GM12878 (cell line): Measurements from ENCODE around the gene OR2A1. TPM values are rescaled to one million over a fixed set of nuclear protein-coding genes. Genes with fewer than 3 reads are reported as not detected.
"Not testable (repeated sequence)": the region's sequence is repeated elsewhere in the genome, so short reads cannot be mapped to it uniquely, and the experiment has no call there.

Experiments used
- ATAC-seq: fragments of 200-7000 bp; cut with Tn5 transposase; 3 replicates; pipeline ENCODE4 v1.9.1; 2020; ENCODE audit warnings: mild to moderate bottlenecking, moderate library complexity
- BruUV-seq: library from RNA; stranded (reverse); fragments of 400-500 nt; replicated peaks from 2 replicates; lab custom pipeline; 2021; lab: Mats Ljungman, UMichigan
- CTCF ChIA-PET: fragments of 300-600 bp; sonication (Branson Sonifier 250); formaldehyde crosslinking; extraction: SDS; loops from one replicate; lab custom pipeline; 2021; ENCODE audit warnings: inconsistent platforms; lab: Yijun Ruan, JAX
- POLR2A ChIA-PET: fragments of 350-600 bp; formaldehyde crosslinking; extraction: SDS; loops from one replicate; lab custom pipeline; 2021; ENCODE audit warnings: inconsistent platforms; lab: Charles Lee
- RAD21 ChIA-PET: fragments of 300-600 bp; sonication (Branson Sonifier 250); formaldehyde crosslinking; loops from one replicate; lab custom pipeline; 2023; ENCODE audit warnings: antibody characterized with exemption; ENCODE audit not compliant: unreplicated experiment; lab: Charles Lee
- SMC1A ChIA-PET: fragments of 300-600 bp; sonication (Branson Sonifier 250); formaldehyde crosslinking; loops from one replicate; lab custom pipeline; 2023; ENCODE audit not compliant: unreplicated experiment, uncharacterized antibody; lab: Charles Lee
- DNase-seq: peaks from one replicate; pipeline ENCODE4 v3.0.0-alpha.2; 2011; ENCODE audit warnings: low read depth, low spot score
- FAIRE-seq: peaks from 3 replicates; lab custom pipeline; 2011; peaks lifted over from hg19 to GRCh38; lab: Jason Lieb, UNC
- H2AFZ ChIP-seq: 2 replicates; pipeline ENCODE4 v1.6.0; 2011; ENCODE audit warnings: low read depth, low read length, control low read depth; ENCODE audit not compliant: control insufficient read depth
- H3K27ac ChIP-seq: 2 replicates; pipeline ENCODE4 v1.5.1; 2011; ENCODE audit warnings: control low read depth; ENCODE audit not compliant: control insufficient read depth, insufficient read depth
- H3K27me3 ChIP-seq, 2 experiments: replicated peaks in 1 of 2; 2 replicates each; pipeline versions ENCODE4 v1.6.0 to v1.6.1; 2011; ENCODE audit warnings: low read length in 1 of 2; ENCODE audit not compliant: control insufficient read depth in 2 of 2, insufficient read depth in 2 of 2
- H3K36me3 ChIP-seq, 2 experiments: 2 replicates each; pipeline ENCODE4 v1.5.1; 2011; ENCODE audit warnings: low read length in 1 of 2; ENCODE audit not compliant: control insufficient read depth in 2 of 2, insufficient read depth in 2 of 2
- H3K4me1 ChIP-seq: 2 replicates; pipeline ENCODE4 v1.6.1; 2011; ENCODE audit warnings: mild to moderate bottlenecking, low read length, moderate library complexity, mixed read lengths; ENCODE audit not compliant: control insufficient read depth, insufficient read depth
- H3K4me2 ChIP-seq: 2 replicates; pipeline ENCODE4 v1.6.0; 2011; ENCODE audit warnings: control low read depth; ENCODE audit not compliant: control insufficient read depth, insufficient read depth
- H3K4me3 ChIP-seq: fragments of 200-600 bp; sonication (generic); 2 replicates; pipeline ENCODE4 v1.5.1; 2016
- H3K79me2 ChIP-seq: 2 replicates; pipeline ENCODE4 v1.6.0; 2011; ENCODE audit warnings: low read length; ENCODE audit not compliant: control insufficient read depth, insufficient read depth
- H3K9ac ChIP-seq: 2 replicates; pipeline ENCODE4 v1.8.0; 2011; ENCODE audit warnings: low read length, control low read depth, mixed read lengths; ENCODE audit not compliant: control insufficient read depth, insufficient read depth
- H3K9me3 ChIP-seq: replicated peaks from 3 replicates; pipeline ENCODE4 v1.5.1; 2011; ENCODE audit warnings: mild to moderate bottlenecking, low read length; ENCODE audit not compliant: control insufficient read depth, insufficient read depth
- H4K20me1 ChIP-seq: 2 replicates; pipeline ENCODE4 v1.6.0; 2011; ENCODE audit not compliant: control insufficient read depth, insufficient read depth
- WGBS: methylation state at CpG from one replicate; pipeline ENCODE4 v1.1.6; 2016; ENCODE audit warnings: low lambda C conversion rate; ENCODE audit not compliant: insufficient replicate concordance, insufficient coverage; ENCODE audit errors: missing lambda C conversion rate; 5-methylcytosine and 5-hydroxymethylcytosine counted together
- in situ Hi-C: fragments of 300-500 bp; cut with MboI; formaldehyde crosslinking; loops from 9 replicates; pipeline ENCODE4 v1.14.3; 2018; ENCODE audit warnings: mixed read lengths
- intact Hi-C: fragments of 100-400 bp; cut with micrococcal nuclease; formaldehyde crosslinking; loops from one replicate; pipeline ENCODE4 v1.14.2; 2022; ENCODE audit not compliant: unreplicated experiment
- polyA plus RNA-seq, 11 experiments: library from polyadenylated mRNA; depleted of rRNA in 4 of 11; unstranded in 6 of 11; stranded (reverse) in 5 of 11; fragments of >200 nt; fragmentation: Nextera tagmentation in 4 of 11; fragmentation: Illumina TruSeq in 1 of 11; extraction: Ambion mirVana in 4 of 11; extraction: Trizol in 1 of 11; gene quantifications; 1 replicate in 1 of 11; 2 replicates in 10 of 11; pipeline versions ENCODE4 v1.2.1 to v1.2.3, GENCODE V29; 2011 to 2016; ENCODE audit warnings: inconsistent platforms in 2 of 11, missing spikeins in 2 of 11, low read depth in 1 of 11
- total RNA-seq, 4 experiments: library from RNA; depleted of rRNA in 3 of 4; stranded (reverse); fragments of >200 nt in 3 of 4; fragmentation: Illumina TruSeq in 1 of 4; extraction: Trizol in 1 of 4; gene quantifications; 2 replicates each; pipeline versions ENCODE4 v1.2.1 to v1.2.3, GENCODE V29; 2013 to 2021

The OR2A1 gene
- total and polyA plus RNA-seq, 10 of the 15 experiments (the other 5 are each of a cell fraction or from before 2014, with no cell fraction given) = 0.04 to 0.44 (median 0.05) TPM; not detected in 3

GRCh38 chr7:144355176-144355822, 43.1 kb downstream of the OR2A1 start, which contains the start of gene ARHGEF5:
Gene ARHGEF5 (plus strand): TSS chr7:144355402. CDS start chr7:144362670, 7,268 bp downstream.
- H4K20me1 ChIP-seq, BruUV-seq, H2AFZ ChIP-seq, H3K4me2 ChIP-seq, H3K9me3 ChIP-seq, in situ Hi-C loops, H3K27me3 ChIP-seq, FAIRE-seq, H3K36me3 ChIP-seq, RAD21 ChIA-PET, H3K4me3 ChIP-seq, H3K9ac ChIP-seq, SMC1A ChIA-PET, POLR2A ChIA-PET, CTCF ChIA-PET, H3K4me1 ChIP-seq, DNase-seq, H3K79me2 ChIP-seq, H3K27ac ChIP-seq, intact Hi-C loops: not testable (repeated sequence)
- WGBS = no CpG with 5 or more reads among the region's 50 CpGs
- ATAC-seq = peak; percentile 85

- H3K9ac ChIP-seq, H3K79me2 ChIP-seq, RAD21 ChIA-PET, H3K27ac ChIP-seq, H3K4me1 ChIP-seq, intact Hi-C loops, ATAC-seq, H3K27me3 ChIP-seq, FAIRE-seq, BruUV-seq, in situ Hi-C loops, H3K4me3 ChIP-seq, H4K20me1 ChIP-seq, SMC1A ChIA-PET, CTCF ChIA-PET, H3K4me2 ChIP-seq, DNase-seq, H2AFZ ChIP-seq, H3K9me3 ChIP-seq, POLR2A ChIA-PET, H3K36me3 ChIP-seq: not testable (repeated sequence)
- no CpG with 5 or more reads among the region's 6 CpGs for WGBS
These were observed 44.0 kb downstream of the OR2A1 start for GRCh38 chr7:144356185-144356584.

DNA sequence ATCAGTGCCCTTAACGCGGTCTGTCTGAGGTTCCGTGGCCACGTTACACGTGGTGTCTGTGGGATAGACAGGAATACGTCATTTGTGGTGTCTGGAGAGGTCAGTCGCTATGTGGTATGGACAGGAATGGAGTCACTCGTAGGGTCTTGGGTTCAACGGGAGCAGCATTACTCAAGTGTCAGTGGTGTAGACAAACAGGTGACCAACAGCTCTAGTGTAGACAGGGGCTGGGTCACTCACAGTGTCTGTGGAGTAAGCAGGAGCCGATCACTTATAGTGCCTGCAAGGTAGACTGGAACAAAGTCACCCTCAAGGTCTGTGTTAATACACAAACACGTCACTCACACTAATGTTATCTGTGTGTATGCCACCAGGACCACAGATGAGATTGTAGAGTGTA, 44.6 kb downstream of the OR2A1 start:
- intact Hi-C loops, CTCF ChIA-PET: not testable (repeated sequence)

GRCh38 chr7:144362061-144362460, 49.8 kb downstream of the OR2A1 start:
- RAD21 ChIA-PET, H3K36me3 ChIP-seq, H2AFZ ChIP-seq, H3K27me3 ChIP-seq, H3K4me2 ChIP-seq, H3K79me2 ChIP-seq, H3K4me1 ChIP-seq, H3K9me3 ChIP-seq, CTCF ChIA-PET, H3K9ac ChIP-seq, DNase-seq, BruUV-seq, H4K20me1 ChIP-seq, intact Hi-C loops, H3K4me3 ChIP-seq, SMC1A ChIA-PET, in situ Hi-C loops, POLR2A ChIA-PET, FAIRE-seq, H3K27ac ChIP-seq: not testable (repeated sequence)
- ATAC-seq = 0 out of 3 replicates have a peak, but pooled peaks have one; percentile 4
- WGBS = no CpG with 5 or more reads among the region's 3 CpGs

More for the DNA sequence above, 44.6 kb downstream of the OR2A1 start:
- H2AFZ ChIP-seq, H3K4me1 ChIP-seq, H3K27me3 ChIP-seq, DNase-seq, BruUV-seq, ATAC-seq, H3K9ac ChIP-seq, H3K36me3 ChIP-seq, H3K9me3 ChIP-seq, SMC1A ChIA-PET, RAD21 ChIA-PET, in situ Hi-C loops, H3K4me3 ChIP-seq, FAIRE-seq, H3K4me2 ChIP-seq, POLR2A ChIA-PET, H3K27ac ChIP-seq, H4K20me1 ChIP-seq, H3K79me2 ChIP-seq: not testable (repeated sequence)
- WGBS = 43% methylated on average over 1 of the region's 11 CpGs
